ENCODE results near the gene ANKRD44.

ANKRD44 gene

DNA sequence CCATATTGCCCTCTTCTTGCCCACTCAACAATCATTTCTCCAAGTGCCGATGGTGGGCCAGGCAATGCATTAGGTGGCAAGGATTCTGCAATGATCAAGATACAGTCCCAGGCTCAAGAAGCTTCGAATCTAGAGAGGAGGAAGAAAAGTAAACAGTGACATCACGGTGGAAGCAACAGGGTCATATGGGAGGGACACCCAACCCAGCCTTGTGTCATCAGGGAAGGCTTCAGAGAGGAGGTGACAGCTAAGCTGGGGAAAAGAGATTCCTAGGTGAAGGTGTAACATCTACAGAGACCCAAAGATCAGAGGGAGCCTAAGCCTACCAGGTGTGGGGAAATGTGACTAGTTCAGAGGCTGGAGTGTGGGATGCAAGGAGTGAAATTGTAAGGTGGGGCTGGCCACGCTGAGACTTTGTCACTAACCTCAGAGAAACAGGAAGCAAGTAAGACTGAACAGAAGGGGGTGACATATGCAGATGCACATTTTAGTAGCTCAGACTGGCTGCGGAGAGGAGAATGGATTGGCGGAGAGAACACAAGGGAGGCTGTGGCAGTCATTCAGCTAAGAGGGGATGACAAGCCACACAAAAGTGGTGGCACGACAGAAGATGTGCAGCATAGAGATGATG lies 104.9 kb downstream of the ANKRD44 start:
- no peaks in the 10 kb centered on the region for H3K9me3 ChIP-seq (ENCODE audit: control insufficient read depth, insufficient read depth, low read depth, low read length)
- H3K4me1 ChIP-seq (ENCODE audit: control insufficient read depth, insufficient read depth, low read length), result no peaks in the 10 kb centered on the region; the same call in 1 of the 2 replicates
- H3K4me3 ChIP-seq (ENCODE audit: low read depth, low read length), result no peak overlapping the region
- H3K27ac ChIP-seq (ENCODE audit: low read depth, low read length), result no peak overlapping the region
- no peak overlapping the region for H3K9ac ChIP-seq (ENCODE audit: low read length)
- no peaks in the 10 kb centered on the region for H3K36me3 ChIP-seq (ENCODE audit: control insufficient read depth, insufficient read depth, low read length)
- H3K27me3 ChIP-seq (ENCODE audit: control insufficient read depth, insufficient read depth, low read length), result no peaks in the 10 kb centered on the region

DNA sequence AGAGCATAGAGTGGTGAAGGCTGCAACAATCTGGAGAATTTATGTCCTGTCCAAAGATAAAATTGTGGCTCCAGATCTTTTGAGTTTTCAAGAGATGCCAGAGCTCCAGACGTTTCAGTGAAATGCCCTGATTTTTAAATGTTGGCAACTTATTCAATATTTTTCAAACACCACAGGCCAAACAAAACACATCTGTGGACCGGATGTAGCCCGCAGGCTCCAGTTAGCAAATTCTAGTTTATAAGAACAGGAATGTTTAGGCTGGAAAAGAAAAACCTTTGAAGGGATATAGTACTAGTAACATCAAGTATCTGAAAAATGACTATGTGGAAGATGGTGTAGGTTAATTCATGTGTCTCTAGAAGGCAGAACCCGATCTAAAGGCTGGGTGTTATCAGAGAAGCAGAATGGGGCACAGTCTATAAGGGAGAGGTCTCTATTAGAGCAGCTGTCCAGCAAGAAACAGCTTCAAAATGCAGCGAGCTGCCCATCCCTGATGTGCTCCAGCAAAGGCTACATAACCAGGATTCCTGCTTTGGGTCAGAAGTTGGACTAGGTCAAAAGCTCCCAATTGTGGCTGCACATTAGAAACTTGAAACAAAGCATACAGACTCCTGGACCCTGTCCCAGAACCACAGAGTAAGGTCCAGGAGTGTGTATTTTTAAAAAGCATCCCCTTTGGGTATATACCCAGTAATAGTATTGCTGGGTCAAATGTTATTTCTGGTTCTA lies 105.9 kb downstream of the ANKRD44 start:
- Histone ChIP-seq H3K36me3 (ENCODE audit: control insufficient read depth, insufficient read depth, low read length) (no peaks in the 10 kb centered on the region), H3K4me3 (ENCODE audit: low read depth, low read length) (no peak overlapping the region), H3K4me1 (ENCODE audit: control insufficient read depth, insufficient read depth, low read length) (no peaks in the 10 kb centered on the region; the same call in 1 of the 2 replicates), H3K9ac (ENCODE audit: low read length) (no peak overlapping the region), H3K27me3 (ENCODE audit: control insufficient read depth, insufficient read depth, low read length) (no peaks in the 10 kb centered on the region), H3K27ac (ENCODE audit: low read depth, low read length) (no peak overlapping the region), H3K9me3 (ENCODE audit: control insufficient read depth, insufficient read depth, low read depth, low read length) (no peaks in the 10 kb centered on the region)

DNA sequence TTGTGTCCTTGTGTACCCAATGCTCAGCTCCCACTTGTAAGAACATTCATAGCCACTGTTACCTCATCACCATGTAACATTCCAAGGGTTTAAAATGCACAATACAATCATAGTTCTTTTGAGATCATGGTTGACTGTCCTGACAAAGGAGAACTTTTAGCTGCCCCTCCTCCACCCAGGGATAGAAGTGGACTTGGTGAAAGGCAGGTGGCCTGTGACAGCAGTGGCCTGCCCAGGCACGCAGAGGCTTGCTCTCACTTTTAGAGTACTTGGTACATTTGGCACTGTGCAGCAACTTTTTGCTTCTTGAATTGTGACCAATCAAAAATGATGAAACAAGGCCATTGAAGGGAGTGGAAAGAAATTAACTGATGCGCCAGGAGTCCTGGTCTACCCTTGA lies 108.7 kb downstream of the ANKRD44 start:
- Histone ChIP-seq H3K9ac (ENCODE audit: low read length) (no peak overlapping the region), H3K4me3 (ENCODE audit: low read depth, low read length) (no peak overlapping the region), H3K27ac (ENCODE audit: low read depth, low read length) (no peak overlapping the region), H3K4me1 (ENCODE audit: control insufficient read depth, insufficient read depth, low read length) (no peaks in the 10 kb centered on the region), H3K9me3 (ENCODE audit: control insufficient read depth, insufficient read depth, low read depth, low read length) (no peaks in the 10 kb centered on the region), H3K36me3 (ENCODE audit: control insufficient read depth, insufficient read depth, low read length) (no peaks in the 10 kb centered on the region), H3K27me3 (ENCODE audit: control insufficient read depth, insufficient read depth, low read length) (no peaks in the 10 kb centered on the region)

DNA sequence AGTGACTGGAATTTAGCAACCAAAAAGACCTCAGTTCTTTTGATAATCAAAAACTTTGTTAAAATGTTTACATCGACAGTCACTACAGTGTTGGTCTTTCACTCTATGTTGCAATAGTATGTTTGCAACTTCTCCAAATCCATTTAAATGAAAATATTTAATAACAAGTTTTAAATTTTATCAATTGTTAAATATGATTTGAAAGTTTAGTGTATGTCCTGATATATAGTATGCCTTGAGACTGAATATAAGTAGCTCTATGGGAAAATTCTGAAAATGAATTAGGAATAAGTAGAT lies 109.9 kb downstream of the ANKRD44 start:
- Histone ChIP-seq H3K36me3 (ENCODE audit: control insufficient read depth, insufficient read depth, low read length) (no peaks in the 10 kb centered on the region), H3K9me3 (ENCODE audit: control insufficient read depth, insufficient read depth, low read depth, low read length) (no peaks in the 10 kb centered on the region), H3K4me1 (ENCODE audit: control insufficient read depth, insufficient read depth, low read length) (no peaks in the 10 kb centered on the region), H3K27me3 (ENCODE audit: control insufficient read depth, insufficient read depth, low read length) (no peaks in the 10 kb centered on the region), H3K4me3 (ENCODE audit: low read depth, low read length) (no peak overlapping the region), H3K9ac (ENCODE audit: low read length) (no peak overlapping the region), H3K27ac (ENCODE audit: low read depth, low read length) (no peak overlapping the region)

DNA sequence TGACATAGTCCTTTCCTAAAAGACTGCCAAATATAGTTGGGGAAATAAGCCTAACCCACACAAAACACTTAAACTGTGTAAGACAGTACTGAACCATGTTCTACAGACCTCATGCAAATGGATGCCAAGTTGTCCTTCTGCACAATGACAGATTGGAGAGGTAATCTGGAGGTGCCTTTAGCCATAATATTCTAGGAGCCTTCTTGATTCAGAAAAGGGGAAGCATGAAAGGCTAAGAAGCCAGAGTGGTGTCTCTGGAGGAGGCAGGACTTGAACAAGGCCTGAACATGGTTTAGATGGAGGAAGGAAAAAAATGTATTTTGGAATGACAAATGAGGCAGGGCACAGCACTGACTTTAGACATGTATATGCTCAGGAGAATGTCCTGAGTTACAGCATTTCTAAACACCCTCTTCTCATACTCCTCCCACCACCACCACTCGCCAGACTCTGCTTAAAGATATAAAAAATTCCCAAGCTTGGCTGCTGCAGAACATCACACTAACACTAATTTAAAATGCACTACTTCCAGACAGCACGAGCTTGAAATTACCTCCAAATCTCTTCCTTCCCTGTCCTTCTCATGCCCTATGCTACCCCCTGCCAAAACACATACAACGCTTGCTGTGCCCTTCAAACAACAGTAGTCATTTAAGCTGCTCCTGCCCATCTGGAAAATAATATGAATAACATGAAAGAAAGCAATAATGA lies 110.4 kb downstream of the ANKRD44 start:
- Histone ChIP-seq H3K27ac (ENCODE audit: low read depth, low read length) (no peak overlapping the region), H3K9ac (ENCODE audit: low read length) (no peak overlapping the region), H3K4me1 (ENCODE audit: control insufficient read depth, insufficient read depth, low read length) (no peaks in the 10 kb centered on the region)

DNA sequence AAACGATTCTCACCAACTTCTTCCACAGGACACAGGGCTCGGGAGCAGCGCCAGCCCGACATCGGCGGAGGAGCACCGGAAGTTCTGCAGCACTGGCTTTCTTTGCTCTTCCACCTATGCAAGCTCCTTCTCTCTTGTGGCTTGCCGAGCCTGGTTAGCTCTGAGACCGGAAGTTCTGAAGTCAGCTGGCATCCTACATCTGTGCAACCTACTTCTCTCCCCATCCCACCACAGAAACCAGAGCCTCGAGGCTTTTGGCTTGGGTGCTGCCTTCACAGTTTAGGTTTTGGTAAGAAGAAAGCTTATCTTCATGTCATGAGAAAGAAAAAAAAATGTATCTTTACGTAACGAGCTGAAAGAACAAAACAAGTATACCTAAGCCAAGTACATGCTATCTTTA lies 111.7 kb downstream of the ANKRD44 start:
- Histone ChIP-seq H3K9ac (ENCODE audit: low read length) (no peak overlapping the region), H3K9me3 (ENCODE audit: control insufficient read depth, insufficient read depth, low read depth, low read length) (no peaks in the 10 kb centered on the region), H3K27me3 (ENCODE audit: control insufficient read depth, insufficient read depth, low read length) (no peaks in the 10 kb centered on the region), H3K4me1 (ENCODE audit: control insufficient read depth, insufficient read depth, low read length) (no peaks in the 10 kb centered on the region), H3K4me3 (ENCODE audit: low read depth, low read length) (no peak overlapping the region), H3K36me3 (ENCODE audit: control insufficient read depth, insufficient read depth, low read length) (no peaks in the 10 kb centered on the region), H3K27ac (ENCODE audit: low read depth, low read length) (no peak overlapping the region)

More for the DNA sequence above, 110.4 kb downstream of the ANKRD44 start:
- Histone ChIP-seq H3K4me3 (ENCODE audit: low read depth, low read length) (no peak overlapping the region), H3K27me3 (ENCODE audit: control insufficient read depth, insufficient read depth, low read length) (no peaks in the 10 kb centered on the region), H3K9me3 (ENCODE audit: control insufficient read depth, insufficient read depth, low read depth, low read length) (no peaks in the 10 kb centered on the region), H3K36me3 (ENCODE audit: control insufficient read depth, insufficient read depth, low read length) (no peaks in the 10 kb centered on the region)

DNA sequence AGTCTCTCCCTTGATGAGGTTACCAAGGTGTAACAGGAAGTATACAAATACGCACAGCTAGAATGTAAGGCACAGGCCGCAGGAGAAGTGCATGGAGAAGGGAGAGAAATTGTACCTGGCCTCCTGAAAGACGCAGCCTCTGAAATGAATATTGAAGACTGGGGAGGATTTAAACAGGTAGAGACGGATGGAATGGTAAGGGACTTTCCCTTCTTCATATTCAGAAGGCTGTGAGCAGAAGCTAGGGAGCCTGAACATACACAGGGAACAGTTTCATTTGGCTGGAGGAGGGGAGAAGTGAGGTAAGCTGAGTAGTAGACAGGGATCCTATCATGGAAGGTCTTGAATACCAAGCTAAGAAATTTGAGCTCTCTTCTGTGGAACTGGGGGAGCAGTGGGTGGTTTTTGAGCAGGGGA lies 112.7 kb downstream of the ANKRD44 start:
- H3K4me1 ChIP-seq (ENCODE audit: control insufficient read depth, insufficient read depth, low read length), result no peaks in the 10 kb centered on the region
- no peaks in the 10 kb centered on the region for H3K27me3 ChIP-seq (ENCODE audit: control insufficient read depth, insufficient read depth, low read length)

DNA sequence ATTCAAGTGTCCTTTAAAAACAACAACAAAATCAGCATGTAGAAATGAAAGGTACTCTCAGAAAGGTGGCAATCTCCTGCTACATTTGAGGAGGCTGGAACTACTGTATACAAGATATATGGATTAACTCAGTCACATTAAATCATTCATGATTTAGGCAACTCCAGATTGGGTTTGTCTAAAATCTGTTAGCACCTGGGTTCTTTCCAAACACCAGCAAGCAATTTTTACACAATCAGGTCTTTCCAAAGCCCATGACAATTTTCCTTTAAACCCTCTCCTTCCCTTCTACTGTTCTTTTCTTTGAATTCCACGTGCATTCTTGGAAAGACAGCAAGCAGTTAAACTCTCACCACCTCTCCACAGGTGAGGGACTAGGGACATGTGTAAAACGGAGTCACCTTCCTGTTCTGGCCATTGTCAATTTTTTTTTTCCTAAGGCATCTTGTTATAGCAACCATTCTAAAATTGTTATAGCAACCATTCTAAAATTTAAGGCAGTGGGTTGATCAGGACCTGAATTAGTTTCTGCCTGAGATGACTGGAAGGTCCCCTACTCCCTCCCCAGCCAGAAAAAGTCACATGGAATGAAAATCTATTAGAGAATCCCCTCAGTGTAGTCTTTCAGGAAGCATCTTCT lies 113.9 kb downstream of the ANKRD44 start:
- no peaks in the 10 kb centered on the region for H3K4me1 ChIP-seq (ENCODE audit: control insufficient read depth, insufficient read depth, low read length)
- no peak overlapping the region for H3K4me3 ChIP-seq (ENCODE audit: low read depth, low read length)
- no peak overlapping the region for H3K27ac ChIP-seq (ENCODE audit: low read depth, low read length)
- no peaks in the 10 kb centered on the region for H3K27me3 ChIP-seq (ENCODE audit: control insufficient read depth, insufficient read depth, low read length)
- no peak overlapping the region for H3K9ac ChIP-seq (ENCODE audit: low read length)
- no peaks in the 10 kb centered on the region for H3K36me3 ChIP-seq (ENCODE audit: control insufficient read depth, insufficient read depth, low read length)
- no peaks in the 10 kb centered on the region for H3K9me3 ChIP-seq (ENCODE audit: control insufficient read depth, insufficient read depth, low read depth, low read length)

More for the DNA sequence above, 112.7 kb downstream of the ANKRD44 start:
- no peak overlapping the region for H3K9ac ChIP-seq (ENCODE audit: low read length)
- H3K9me3 ChIP-seq (ENCODE audit: control insufficient read depth, insufficient read depth, low read depth, low read length), result no peaks in the 10 kb centered on the region
- H3K4me3 ChIP-seq (ENCODE audit: low read depth, low read length), result no peak overlapping the region
- H3K27ac ChIP-seq (ENCODE audit: low read depth, low read length), result no peak overlapping the region
- H3K36me3 ChIP-seq (ENCODE audit: control insufficient read depth, insufficient read depth, low read length), result no peaks in the 10 kb centered on the region

DNA sequence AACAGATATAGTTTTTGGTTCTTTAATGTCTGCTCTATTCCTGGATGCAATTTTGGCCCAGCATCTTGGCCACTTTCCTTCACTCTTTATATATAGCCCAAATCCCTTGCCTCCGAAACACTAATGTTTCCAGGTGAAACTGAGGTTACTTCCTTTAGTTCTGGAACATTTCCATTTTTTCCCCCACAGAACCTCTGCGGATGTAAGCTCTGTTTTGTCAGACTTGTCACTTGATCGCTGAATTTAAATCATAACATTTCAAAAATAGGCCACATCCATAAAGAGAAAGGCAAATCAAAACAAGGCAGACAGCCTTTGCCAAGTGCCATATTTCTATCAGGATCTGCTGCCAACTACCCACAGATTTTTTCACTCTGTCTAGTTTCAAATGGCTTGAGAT lies 115.1 kb downstream of the ANKRD44 start:
- Histone ChIP-seq H3K9ac (ENCODE audit: low read length) (no peak overlapping the region), H3K9me3 (ENCODE audit: control insufficient read depth, insufficient read depth, low read depth, low read length) (no peaks in the 10 kb centered on the region), H3K4me3 (ENCODE audit: low read depth, low read length) (no peak overlapping the region), H3K4me1 (ENCODE audit: control insufficient read depth, insufficient read depth, low read length) (no peaks in the 10 kb centered on the region), H3K36me3 (ENCODE audit: control insufficient read depth, insufficient read depth, low read length) (no peaks in the 10 kb centered on the region), H3K27me3 (ENCODE audit: control insufficient read depth, insufficient read depth, low read length) (no peaks in the 10 kb centered on the region), H3K27ac (ENCODE audit: low read depth, low read length) (no peak overlapping the region)

DNA sequence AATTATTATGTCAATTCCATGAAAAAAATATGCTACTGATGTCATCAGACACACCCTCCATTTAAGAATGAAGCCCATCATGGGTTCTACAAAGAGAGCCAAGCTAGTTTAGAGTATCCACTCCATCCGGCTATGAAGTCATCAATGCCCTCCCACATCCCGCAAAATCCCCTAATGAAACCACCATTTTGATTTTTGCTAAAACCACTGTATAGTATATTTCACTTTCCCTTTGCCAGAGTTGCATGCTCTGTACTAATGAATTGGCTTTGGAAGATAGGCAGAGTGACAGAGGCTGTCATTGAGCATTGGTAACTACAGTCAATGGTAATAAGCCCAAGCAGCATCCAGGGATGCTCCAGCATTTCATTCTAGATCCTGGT lies 118.6 kb downstream of the ANKRD44 start:
- Histone ChIP-seq H3K4me3 (ENCODE audit: low read depth, low read length) (no peak overlapping the region), H3K36me3 (ENCODE audit: control insufficient read depth, insufficient read depth, low read length) (no peaks in the 10 kb centered on the region), H3K9me3 (ENCODE audit: control insufficient read depth, insufficient read depth, low read depth, low read length) (no peaks in the 10 kb centered on the region), H3K9ac (ENCODE audit: low read length) (no peak overlapping the region), H3K27me3 (ENCODE audit: control insufficient read depth, insufficient read depth, low read length) (no peaks in the 10 kb centered on the region), H3K27ac (ENCODE audit: low read depth, low read length) (no peak overlapping the region), H3K4me1 (ENCODE audit: control insufficient read depth, insufficient read depth, low read length) (peaks cover 9% of the 10 kb centered on the region)

Data from HUES6 (cell line).